IPS DF 4.7 (cell line): ENCODE data around the gene AGAP3.
A peak's percentile ranks its signal among the peaks of the same experiment; 100 is the strongest.

Experiments used
- DNase-seq: peaks from one replicate; pipeline ENCODE4 v3.0.0-alpha.2; 2013; ENCODE audit warnings: low spot score; ENCODE audit errors: extremely low read depth

The AGAP3 gene

GRCh38 chr7:151057989-151058780, 28.1 kb upstream of the AGAP3 start:
- peak; percentile 98 for DNase-seq

- no peak for DNase-seq
These were observed 27.4 kb upstream of the AGAP3 start for GRCh38 chr7:151058781-151059366.

- DNase-seq: no peak
These were observed 26.7 kb upstream of the AGAP3 start, which contains the start of gene SLC4A2 for GRCh38 chr7:151059367-151060112. TSS of gene SLC4A2 (plus strand) at chr7:151059589. CDS start at chr7:151061988, 2,399 bp downstream.

GRCh38 chr7:151060113-151060415, 26.2 kb upstream of the AGAP3 start:
- DNase-seq: no peak

GRCh38 chr7:151060416-151061212, 25.7 kb upstream of the AGAP3 start:
- no peak for DNase-seq

GRCh38 chr7:151061213-151062110, 24.8 kb upstream of the AGAP3 start:
- DNase-seq: no peak

GRCh38 chr7:151062111-151062398, 24.2 kb upstream of the AGAP3 start:
- DNase-seq: no peak

GRCh38 chr7:151062399-151063211, 23.7 kb upstream of the AGAP3 start:
- no peak for DNase-seq

GRCh38 chr7:151063212-151063561, 23.1 kb upstream of the AGAP3 start:
- no peak for DNase-seq

GRCh38 chr7:151064454-151064853, 21.8 kb upstream of the AGAP3 start:
- no peak for DNase-seq

GRCh38 chr7:151064993-151065392, 21.3 kb upstream of the AGAP3 start:
- no peak for DNase-seq

- no peak for DNase-seq
These were observed 20.8 kb upstream of the AGAP3 start for GRCh38 chr7:151065516-151065915.

- DNase-seq: no peak
These were observed 19.9 kb upstream of the AGAP3 start for GRCh38 chr7:151066273-151066974.

- no peak for DNase-seq
These were observed 18.1 kb upstream of the AGAP3 start for GRCh38 chr7:151068069-151068773.

GRCh38 chr7:151069841-151070573, 16.3 kb upstream of the AGAP3 start:
- no peak for DNase-seq

- no peak for DNase-seq
These were observed 15.7 kb upstream of the AGAP3 start for GRCh38 chr7:151070574-151070960.

GRCh38 chr7:151071032-151071866, 15.0 kb upstream of the AGAP3 start:
- DNase-seq: no peak
